HTR-8/SVneo (cell line): ENCODE results near the gene FBXO17.
"Not testable (repeated sequence)": the region's sequence is repeated elsewhere in the genome, so short reads cannot be mapped to it uniquely, and the experiment has no call there.

Experiments
- DNase-seq: peaks from one replicate; pipeline ENCODE4 v3.0.0; 2011; ENCODE audit warnings: low spot score, mixed read lengths; ENCODE audit not compliant: insufficient read length
- FAIRE-seq: peaks from 2 replicates; lab custom pipeline; 2011; peaks lifted over from hg19 to GRCh38; lab: Jason Lieb, UNC

FBXO17 gene

DNA sequence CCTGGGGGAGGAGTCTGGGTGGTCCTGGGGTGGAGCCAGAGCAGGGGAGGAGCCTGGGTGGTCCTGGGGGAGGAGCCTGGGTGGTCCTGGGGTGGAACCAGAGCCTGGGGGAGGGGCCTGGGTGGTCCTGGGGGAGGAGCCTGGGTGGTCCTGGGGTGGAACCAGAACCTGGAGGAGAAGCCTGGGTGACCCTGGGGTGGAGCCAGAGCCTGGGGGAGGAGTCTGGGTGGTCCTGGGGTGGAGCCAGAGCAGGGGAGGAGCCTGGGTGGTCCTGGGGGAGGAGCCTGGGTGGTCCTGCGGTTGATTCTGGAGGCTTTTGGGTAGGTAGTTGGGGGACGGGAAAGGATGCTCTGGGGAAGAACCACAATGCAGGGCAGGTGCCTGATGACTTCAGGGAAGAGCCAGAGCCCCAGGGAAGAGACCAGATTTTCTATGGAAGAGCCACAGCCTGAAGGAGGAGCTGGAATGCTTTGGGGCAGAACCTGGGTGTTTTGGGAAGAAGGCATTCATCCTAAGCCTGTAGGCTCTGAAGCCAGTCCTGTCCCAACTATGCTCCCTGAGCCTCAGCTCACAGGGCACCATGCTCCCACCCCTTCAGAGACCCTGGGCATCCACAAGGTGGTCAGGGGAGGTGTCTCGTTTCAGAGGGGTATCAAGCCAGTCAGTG lies 29.8 kb downstream of the FBXO17 start:
- DNase-seq (no peak), FAIRE-seq (no peak)

DNA sequence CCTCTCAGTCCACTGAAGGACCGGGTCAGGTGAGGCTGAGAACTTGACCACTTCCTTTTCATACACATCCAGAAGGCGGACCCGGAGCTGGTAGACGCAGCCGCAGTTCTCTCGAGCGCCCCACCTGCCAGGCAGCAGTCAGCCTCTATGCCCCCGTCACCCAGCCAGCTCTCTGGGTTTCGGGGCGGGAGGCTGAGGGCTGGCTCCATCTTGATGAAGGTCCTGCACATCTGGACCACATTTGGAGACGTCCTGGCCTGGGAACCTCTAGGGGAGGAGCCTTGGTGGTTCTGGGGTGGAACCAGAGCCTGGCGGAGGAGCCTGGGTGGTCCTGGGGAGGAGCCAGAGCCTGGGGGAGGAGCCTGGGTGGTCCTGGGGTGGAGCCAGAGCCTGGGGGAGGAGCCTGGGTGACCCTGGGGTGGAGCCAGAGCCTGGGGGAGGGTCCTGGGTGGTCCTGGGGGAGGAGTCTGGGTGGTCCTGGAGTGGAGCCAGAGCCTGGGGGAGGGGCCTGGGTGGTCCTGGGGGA lies 30.5 kb downstream of the FBXO17 start:
- FAIRE-seq (no peak), DNase-seq (no peak)

DNA sequence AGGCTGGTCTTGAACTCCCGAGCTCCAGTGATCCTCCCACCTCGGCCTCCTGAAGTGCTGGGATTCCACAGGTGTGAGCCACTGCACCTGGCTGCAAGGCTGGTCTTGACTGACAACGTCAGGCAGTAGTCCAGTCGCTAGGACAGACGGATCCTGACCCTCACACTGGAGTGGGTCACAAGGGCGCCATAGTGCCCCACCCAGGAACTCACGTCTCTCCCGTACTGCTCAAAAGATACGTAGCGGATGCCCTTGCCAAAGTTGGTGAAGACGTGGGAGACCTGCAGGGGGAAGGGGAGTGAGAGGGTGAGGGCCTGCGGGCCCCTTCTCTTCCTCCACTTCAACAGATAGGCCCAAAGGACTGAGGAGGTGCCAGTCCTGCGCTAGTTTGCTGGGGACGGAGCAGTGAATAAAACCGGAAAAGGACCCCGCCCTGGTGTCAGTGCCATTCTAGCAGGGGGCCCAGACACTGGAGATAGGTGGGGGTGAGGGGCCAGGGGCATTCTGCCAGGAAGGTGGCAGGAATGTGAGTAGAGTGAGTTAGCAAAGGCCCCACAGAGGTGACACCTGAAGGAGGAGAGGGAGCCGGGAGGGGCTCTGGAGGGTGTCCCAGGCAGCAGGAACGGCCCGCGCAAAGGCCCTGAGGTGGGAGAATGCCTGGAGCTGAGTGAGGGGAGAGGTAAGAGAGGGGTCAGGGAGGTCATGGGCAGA lies 32.9 kb downstream of the FBXO17 start:
- no peak for FAIRE-seq

DNA sequence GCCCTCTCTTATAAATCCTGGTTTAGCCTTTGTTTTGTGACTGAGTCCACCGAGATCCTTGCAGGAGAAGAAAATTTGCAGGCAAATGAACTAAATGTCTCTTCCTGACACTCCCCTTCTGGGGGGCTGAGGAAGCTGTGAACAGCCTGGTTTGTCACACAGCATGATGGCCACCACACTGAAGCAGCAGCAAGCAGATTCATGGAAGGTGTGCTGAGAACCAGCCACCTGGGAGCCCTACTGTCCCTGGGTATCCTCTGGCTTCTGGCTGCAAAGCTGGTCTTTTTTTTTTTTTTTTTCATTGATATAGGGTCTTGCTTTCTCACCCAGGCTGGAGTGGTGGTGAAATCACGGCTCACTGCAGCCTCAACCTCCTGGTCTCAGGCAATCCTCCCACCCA lies 33.6 kb downstream of the FBXO17 start:
- no peak for FAIRE-seq
- DNase-seq: no peak

More for the DNA sequence above, 32.9 kb downstream of the FBXO17 start:
- DNase-seq: no peak

DNA sequence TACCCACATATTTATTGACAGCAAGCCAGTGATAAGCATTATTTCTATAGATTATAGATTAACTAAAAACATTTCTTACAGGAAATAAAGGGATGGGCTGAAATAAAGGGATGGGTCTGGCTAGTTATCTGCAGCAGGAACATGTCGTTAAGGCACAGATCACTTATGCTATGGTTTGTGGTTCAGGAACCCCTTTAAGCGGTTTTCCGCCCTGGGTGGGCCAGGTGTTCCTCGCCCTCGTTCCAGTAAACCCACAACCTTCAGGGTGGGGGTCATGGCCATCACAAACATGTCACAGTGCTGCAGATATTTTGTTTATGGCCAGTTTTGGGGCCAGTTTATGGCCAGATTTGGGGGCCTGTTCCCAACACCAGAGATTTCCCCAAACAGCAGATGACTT lies 34.1 kb downstream of the FBXO17 start:
- FAIRE-seq, DNase-seq: not testable (repeated sequence)

DNA sequence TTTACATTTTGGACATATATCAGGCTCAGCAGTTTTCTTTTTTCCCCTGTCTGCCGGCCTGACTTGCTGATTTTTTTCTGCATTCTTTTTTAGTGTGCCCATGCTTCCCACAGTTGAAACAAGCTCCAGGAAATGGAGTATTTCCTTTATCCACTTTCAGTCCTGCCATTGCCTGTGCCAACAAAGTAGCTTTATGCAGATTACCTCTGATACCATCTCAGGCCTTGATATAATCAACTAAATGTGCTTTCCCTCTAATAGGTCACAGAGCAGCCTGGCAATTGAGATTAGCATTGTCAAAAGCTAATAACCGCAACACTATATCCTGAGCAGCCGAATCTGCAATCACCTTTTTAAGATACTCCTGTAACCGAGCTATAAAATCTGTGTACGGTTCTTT lies 35.6 kb downstream of the FBXO17 start:
- no peak for FAIRE-seq
- no peak for DNase-seq

DNA sequence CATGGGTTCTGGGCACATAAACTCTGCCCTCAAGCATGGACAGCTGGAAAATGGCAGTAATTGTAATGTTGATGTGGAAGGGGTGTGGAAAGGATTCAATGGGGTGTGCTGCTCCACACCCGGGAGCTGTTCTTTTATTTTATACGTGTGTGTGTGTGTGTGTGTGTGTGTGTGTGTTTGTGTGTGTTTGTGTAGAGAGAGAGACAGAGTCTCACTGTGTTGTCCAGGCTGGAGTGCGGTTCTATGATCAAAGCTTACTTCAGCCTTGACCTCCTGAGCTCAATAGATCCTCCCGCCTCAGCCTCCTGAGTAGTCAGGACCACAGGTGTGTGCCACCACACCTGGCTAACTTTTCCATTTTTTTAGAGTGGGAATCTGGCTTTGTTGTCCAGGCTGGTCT lies 42.0 kb downstream of the FBXO17 start:
- DNase-seq (no peak), FAIRE-seq (no peak)

DNA sequence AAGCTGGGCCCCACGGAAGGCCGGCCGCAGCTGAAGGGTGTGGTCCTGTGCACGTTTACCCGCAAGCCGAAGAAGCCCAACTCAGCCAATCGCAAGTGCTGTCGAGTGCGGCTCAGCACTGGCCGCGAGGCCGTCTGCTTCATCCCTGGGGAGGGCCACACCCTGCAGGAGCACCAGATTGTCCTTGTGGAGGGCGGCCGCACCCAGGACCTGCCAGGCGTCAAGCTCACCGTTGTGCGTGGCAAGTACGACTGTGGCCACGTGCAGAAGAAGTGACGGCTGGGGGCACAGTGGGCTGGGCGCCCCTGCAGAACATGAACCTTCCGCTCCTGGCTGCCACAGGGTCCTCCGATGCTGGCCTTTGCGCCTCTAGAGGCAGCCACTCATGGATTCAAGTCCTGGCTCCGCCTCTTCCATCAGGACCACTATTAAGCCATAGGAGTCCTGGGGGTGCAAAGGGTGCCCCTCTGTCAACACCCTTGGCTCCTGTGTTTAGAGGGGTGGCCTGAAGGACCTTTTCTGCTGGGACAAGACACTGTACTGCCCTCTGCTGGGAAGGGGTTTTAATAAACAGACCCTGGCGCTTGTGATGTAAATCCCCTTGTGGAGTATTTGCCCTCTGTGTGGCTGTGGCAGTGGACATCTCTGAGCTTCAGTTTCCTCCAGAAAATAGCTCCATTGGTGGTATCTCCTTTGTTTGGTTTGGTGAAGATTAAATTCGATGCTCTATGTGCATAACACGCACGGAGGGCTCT lies 42.9 kb downstream of the FBXO17 start:
- no peak for FAIRE-seq

DNA sequence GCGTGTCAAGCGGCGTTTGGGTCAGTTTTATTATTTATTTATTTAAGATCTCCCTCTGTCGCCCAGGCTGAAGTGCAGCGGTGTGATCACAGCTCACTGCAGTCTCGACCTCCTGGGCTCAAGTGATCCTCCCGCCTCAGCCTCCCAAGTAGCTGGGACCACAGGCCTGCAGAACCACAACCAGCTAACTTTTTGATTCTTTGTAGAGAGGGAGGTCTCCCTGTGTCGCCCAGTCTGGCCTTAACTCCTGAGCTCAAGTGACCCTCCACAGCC lies 44.1 kb downstream of the FBXO17 start:
- no peak for FAIRE-seq
- no peak for DNase-seq

More for the DNA sequence above, 42.9 kb downstream of the FBXO17 start:
- no peak for DNase-seq

DNA sequence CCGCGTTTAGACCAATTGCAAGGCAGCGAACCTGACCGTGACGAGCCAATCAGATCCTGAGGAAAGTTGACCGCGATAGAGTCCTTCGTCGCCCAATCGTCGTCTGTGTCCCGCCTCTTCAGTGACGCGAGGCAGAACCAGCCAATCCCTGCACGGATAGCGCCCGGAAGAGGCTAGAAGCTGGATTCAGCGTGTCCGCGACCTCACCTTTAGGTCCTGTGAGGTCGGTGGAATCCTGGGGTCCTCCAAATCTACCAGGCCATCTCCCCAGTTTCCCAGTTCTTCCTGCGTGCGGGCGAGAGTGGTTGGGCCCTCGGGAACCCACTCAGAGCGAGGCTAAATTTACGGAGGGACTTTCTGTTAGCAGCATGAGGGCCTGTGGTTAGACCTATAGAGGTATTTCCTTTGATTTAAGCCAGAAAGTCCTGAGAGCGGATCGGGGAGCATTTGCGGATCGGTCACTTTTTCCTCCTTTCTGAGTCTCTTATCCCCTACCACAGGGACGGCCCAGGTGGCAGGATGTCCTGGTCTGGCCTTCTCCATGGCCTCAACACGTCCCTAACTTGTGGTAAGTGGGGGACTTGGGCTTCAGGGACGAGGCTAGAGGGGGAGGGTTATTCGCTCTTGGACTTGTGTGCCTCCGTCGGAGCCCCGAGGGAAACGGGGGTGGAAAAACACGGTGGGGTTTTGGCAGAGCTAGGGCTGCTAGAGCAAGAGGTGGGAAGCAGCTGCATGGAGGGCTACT lies 44.6 kb downstream of the FBXO17 start, which contains the start of gene MRPS12:
TSS of gene MRPS12 (plus strand) at position 169 of the 745 bp plus-strand sequence. CDS start at position 520, 351 bp downstream.
- peak; percentile 99 for DNase-seq
- peak; percentile 94 for FAIRE-seq

DNA sequence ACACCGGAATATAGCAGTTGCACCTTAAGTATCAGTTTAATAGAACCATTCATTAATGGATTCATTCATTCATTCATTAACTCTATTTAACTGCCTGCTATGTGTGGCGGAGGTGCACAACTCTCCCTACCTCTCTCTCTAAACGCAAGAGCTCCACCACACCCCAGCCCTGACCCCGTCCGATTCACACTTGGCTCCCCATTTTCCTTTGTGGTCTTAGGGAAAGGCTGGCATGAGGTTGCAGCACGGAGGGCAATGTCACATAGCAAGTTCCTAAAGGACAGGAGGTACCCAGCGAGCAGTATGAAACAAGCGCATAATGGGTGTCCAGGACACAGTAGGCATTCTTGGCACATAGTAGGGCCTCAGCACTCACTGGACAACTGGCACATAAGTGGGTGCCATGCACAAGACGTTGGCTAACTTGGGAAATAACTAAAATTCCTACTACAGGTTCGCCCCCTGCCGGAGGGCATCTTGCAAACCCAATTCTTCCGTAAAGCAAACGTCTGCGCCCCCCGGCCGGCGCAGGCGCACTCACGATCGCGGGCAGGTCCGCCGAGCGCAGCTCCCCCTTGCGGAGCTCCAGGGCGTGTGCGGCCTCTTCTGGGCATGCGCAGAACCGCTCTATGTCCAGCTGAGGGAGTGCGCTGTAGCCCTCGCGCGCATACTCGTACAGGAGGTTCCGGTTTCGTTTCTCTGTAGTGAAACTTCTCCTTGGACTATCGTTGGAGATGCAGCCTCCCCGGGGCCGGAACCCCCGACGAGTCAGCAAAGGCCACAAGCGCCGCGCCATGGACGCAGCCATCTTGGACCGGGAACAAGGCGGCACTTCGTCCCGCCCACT lies 45.4 kb downstream of the FBXO17 start, which contains the start of gene SARS2:
TSS of gene SARS2 (minus strand) at position 835 of the 847 bp plus-strand sequence. CDS start at position 808, 27 bp downstream.
- no peak for FAIRE-seq
- DNase-seq: peak; percentile 94

DNA sequence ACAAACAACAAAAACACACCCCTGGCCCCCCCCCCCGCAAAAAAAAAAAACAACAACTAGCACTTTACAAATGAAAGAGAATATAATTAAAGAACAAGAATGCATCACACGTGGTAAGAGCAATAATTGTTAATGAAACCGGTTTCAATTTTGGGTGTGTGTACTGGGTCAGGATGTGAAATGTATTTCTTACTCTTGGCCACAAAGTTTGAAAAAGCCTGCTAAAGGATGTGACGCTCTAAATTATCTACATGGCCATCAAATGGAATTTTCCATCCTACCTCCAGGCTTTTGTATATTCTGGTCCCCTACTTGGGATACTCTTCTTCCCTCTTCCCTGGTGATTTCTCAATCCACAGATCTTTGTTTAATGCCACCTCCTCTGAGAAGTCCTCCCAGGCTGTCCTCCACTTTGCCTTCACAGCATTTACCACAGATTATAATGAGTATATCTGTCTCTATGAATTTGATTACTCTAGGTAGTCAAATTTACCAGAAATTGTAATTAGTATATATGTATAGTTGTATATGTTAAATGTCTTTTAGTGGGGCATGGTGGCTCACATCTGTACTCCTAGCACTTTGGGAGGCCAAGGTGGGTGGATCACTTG lies 47.0 kb downstream of the FBXO17 start:
- FAIRE-seq (no peak), DNase-seq (no peak)

DNA sequence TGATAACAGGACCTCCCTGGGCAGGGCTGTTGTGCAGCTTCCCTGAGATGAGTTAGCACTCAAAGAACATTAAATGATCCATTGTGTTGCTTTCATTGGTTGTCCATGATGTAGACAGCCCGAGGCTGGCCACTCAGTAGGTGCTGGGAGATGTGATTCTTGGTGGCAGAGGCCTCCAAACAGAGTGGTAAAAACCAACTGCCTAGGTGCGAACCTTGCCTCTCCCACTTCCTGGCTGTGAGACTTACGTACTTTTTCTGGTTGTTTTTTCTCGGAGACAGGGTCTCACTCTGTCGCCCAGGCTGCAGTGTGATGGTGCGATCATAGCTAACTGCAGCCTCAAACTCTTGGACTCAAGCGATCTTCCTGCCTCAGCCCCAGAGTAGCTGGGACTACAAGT lies 51.2 kb downstream of the FBXO17 start:
- FAIRE-seq (no peak), DNase-seq (no peak)

DNA sequence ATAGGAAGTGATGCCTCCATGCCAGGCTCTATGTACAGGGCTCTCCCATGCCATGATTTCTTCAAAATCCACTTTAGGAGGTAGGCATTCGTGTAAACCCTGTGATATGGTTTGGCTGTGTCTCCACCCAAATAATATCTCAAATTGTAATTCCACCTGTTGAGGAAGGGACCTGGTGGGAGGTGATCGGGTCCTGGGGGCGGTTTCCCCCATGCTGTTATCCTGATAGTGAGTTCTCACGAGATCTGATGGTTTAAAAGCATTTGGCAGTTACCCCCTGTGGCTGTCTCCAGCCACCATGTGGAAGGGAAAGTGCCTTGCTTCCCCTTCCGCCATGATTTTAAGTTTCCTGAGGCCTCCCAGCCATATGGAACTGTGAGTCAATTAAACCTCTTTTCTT lies 53.1 kb downstream of the FBXO17 start:
- DNase-seq (no peak), FAIRE-seq (no peak)

DNA sequence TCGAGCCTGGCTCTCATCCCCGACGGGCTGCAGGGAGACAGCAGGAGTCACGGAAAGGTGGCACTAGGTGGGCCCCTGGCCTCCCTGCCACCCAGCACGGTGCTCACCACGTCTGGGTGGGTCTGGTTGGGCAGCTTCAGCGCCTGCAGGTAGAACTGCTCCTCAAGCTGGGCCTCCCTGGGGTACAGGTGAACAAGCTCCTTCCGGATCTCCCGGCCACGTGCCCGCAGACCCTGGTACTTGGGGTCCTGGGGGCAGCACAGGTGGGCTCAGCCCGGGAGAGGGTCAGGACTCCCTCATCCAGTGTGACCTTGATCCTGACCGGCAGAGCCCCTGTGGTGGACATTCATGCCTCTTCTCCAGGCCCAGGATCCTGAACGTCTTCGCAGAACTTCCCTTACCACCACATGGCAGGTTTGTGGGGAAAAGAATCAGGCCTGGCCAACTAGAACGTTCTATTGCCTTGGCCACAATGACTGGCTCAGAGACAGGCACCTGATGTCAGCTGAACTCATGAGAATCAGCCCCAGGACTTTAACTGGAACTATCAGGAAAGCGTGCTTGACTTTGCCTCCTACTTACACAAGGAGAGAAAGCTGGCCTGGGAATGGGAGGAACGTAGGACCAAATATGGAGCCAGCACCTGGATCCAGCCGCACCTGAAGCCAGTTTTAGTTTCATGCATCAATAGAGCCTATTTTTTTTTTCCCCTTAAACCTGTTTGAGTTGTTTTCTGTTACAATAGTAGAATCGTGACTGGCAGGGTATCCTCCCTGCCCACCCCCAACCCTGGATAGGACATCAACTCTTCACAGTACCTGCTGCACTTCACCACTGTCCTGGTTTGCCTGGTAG lies 53.9 kb downstream of the FBXO17 start:
- FAIRE-seq (no peak), DNase-seq (no peak)

DNA sequence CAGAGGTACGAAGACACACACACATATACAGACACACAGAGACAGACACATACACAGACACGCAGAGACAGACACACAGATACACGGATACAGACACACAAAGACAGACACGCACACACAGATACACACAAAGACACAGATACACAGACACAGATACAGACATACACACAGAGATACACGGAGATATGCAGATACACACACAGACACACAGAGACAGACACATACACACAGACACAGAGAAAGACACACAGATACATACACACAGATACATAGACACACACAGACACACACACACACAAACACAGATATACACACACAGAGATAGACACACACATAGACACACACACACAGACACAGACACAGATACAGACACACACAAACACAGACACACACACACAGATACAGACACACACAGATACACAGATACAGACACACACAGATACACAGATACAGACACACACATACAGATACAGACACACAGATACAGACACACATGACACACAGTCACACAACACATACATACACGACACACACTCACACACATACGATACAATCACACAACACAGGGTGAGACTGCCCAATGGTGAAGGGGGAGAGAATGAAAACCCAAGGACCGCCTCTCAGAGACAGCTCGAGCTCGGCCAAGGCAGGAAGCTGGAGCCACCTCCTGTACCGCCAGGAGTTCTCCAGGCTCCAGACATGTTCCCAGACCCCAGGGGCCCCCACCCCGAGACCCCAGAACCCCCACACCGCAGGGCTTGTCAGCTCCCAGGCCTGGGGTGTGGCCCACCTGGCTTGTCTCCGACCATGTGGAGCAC lies 54.7 kb downstream of the FBXO17 start:
- DNase-seq (no peak), FAIRE-seq (peak; percentile 86)
